ENCODE data around the gene GRIP1.

The GRIP1 gene, protein sequence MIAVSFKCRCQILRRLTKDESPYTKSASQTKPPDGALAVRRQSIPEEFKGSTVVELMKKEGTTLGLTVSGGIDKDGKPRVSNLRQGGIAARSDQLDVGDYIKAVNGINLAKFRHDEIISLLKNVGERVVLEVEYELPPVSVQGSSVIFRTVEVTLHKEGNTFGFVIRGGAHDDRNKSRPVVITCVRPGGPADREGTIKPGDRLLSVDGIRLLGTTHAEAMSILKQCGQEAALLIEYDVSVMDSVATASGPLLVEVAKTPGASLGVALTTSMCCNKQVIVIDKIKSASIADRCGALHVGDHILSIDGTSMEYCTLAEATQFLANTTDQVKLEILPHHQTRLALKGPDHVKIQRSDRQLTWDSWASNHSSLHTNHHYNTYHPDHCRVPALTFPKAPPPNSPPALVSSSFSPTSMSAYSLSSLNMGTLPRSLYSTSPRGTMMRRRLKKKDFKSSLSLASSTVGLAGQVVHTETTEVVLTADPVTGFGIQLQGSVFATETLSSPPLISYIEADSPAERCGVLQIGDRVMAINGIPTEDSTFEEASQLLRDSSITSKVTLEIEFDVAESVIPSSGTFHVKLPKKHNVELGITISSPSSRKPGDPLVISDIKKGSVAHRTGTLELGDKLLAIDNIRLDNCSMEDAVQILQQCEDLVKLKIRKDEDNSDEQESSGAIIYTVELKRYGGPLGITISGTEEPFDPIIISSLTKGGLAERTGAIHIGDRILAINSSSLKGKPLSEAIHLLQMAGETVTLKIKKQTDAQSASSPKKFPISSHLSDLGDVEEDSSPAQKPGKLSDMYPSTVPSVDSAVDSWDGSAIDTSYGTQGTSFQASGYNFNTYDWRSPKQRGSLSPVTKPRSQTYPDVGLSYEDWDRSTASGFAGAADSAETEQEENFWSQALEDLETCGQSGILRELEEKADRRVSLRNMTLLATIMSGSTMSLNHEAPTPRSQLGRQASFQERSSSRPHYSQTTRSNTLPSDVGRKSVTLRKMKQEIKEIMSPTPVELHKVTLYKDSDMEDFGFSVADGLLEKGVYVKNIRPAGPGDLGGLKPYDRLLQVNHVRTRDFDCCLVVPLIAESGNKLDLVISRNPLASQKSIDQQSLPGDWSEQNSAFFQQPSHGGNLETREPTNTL

DNA sequence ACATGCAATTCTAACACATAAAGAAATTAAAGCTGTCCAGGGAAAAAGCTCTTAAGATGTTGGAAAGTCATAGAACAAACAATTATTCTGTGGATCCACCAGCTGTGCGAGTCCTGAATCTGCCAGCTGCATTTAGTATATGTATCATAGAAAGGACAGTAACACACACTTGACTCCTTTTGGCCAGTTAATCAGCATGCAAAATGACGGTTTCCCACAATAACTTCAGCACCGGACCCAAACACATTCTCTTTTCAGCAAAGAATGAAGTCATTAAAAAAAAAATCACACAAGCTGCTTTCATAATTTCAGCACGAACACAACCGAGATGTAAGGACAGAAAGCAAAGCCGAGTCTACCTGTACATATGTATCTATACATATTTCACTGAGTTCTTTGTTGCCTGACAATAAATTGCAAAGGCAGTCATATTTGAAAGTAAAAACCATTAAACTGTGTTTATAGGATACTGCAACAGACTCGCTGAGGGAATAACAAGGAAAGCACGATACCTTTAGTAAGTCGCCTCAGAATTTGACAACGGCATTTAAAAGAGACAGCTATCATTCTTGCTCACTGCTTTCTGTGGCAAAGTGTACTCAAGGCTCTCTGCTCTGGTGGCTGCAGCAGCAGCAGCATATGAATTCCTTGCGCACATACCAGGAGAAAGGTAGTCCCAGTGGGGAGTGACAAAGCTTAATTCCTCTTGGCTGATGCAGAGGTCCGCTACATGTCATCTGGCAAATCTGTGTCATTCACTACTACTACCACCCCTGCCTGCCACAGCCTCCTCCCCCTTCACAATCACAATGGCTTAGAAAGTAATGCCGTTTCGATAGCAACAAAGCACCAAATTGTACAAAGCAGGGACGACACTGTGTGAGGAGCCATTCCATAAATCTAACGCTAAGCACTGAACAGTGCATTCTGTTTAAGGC is at the start of gene GRIP1:
TSS of gene GRIP1 (minus strand) at position 739 of the 938 bp plus-strand sequence. CDS start at position 567, 172 bp downstream.
- DNase-seq = no peak

DNA sequence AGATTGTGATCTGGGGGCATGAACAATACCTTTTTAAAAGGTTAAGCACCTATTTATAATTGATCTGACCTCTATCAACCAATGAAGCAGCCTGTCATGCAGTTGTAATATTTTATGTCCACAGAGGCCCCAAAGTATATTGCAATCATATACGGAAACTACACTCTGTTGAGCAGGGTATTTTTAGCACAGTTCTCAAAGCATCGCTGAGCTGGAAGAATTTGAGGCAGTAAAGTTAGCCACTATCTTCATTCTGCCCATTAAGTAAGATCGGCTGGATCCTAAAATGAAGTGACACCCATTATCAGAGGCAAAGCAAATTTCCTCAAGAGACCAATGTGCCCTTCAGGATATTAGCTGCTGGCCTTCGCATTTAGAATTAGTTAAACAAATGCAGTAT is 47.7 kb upstream of the GRIP1 start:
- DNase-seq = no peak

DNA sequence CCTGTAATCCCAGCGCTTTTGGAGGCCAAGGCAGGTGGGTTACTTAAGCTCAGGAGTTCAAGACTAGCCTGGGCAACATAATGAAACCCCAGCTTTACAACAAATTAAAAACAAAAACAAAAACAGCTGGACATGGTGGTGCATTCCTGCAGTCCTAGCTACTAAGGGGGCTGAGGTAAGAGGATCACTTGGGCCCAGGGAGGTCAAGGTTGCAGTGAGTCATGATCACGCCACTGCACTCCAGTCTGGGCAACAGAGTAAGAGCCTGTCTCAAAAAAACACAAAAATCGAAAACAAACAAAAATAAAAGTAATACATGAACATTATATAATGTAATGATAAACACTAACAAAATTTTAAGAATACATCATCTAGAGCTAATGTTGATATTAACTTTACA is 46.2 kb upstream of the GRIP1 start:
- DNase-seq = no peak

DNA sequence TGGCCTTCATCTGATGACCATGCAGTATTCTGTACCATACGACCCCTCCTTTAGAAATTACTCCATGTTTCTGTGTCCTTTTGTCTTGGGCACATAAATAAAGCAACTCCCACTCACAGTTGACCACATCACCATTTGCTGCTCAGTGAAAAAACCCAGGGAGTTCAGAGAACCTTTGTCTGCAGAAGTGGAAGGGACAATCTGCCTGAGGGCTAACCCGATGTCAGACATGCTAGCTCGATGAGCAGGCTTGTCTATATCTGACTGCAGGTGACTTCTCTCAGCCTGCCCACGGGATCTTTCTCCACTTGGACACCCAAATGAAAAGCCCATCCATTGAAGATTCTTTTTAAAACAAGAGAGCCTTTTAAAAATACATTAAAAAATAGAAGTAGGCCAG is 45.7 kb upstream of the GRIP1 start:
- DNase-seq = no peak

DNA sequence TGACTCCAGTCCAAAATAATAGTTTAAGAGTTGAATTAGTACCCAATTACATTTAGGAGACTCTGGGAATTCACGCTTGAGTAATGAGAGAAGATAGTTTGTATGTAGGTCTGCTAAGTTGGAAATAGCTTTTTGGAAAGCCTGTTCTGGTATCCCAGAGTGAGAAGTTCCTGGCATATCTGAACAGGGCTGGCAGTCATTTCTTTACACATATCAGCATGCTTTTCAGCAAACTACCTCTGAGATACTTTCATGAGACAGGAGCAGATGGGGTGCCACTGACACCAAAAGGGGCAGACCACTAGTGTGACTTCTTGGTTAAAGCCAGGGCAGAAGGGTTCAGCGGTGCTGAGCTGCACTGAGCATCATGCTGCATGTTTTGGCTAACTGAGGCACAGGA is 45.1 kb upstream of the GRIP1 start:
- no peak for DNase-seq

DNA sequence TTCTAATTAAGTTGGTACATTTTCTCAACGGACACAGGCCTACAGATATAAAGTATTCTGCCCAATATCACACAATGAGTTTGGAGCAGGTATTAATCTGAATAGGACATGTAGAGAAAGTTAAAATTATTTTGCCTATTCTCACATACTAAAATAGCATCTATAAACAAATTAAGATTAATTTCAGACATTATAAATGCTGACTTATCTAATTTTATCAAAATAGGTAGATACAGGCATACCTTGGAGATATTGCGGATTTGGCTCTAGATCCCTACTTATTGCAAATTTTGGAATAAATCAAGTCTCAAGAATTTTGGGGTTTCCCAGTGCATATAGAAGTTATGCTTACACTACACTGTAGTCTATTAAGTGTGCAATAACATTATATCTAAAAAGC is 41.0 kb upstream of the GRIP1 start:
- no peak for DNase-seq

DNA sequence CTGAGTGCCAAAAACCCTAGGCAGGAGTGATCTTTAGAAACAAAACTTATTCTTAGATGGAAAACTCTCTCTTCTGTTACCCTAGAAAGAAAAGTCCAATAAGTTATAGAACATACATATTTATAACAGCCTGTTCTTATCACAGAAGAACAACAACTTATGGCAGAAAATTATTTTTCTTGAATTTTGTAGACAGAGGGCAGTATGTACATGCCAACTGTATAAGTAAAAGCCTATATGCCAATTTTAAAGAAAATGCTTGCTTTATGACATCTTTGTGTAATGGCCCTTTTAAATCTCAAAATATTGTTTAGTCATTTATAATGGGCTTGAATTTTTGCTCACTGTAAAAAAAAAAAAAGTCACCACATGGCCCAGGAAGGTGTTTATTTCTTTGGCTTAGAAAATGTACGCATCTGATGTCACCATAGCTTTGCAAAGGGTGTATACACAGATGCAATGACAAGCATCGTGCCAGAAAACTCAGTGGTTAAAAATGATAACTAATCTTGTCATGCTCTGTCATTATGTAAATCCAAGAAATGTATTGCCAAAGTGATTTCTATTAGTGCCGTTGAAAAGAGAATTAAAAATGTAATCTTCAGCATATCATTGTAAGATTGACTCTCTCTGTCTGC is 38.3 kb upstream of the GRIP1 start:
- DNase-seq = no peak

DNA sequence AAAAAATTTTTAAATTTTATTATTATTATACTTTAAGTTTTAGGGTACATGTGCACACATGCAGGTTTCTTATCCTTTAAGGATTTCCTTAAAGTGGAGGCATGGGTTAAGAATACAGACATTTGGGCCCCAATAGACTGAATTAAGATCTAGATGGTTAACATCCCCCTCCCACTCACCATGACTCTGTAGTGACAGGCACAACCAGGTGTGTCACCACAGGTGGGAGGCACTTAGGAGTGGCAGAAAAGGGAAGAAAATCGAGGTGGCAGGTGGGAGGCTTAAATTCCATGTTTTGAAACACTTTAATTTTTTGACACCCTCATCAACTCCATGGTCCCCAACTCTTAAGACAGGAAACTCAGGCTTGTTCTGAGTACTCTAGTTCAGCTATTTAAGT is 37.6 kb upstream of the GRIP1 start:
- DNase-seq = no peak

DNA sequence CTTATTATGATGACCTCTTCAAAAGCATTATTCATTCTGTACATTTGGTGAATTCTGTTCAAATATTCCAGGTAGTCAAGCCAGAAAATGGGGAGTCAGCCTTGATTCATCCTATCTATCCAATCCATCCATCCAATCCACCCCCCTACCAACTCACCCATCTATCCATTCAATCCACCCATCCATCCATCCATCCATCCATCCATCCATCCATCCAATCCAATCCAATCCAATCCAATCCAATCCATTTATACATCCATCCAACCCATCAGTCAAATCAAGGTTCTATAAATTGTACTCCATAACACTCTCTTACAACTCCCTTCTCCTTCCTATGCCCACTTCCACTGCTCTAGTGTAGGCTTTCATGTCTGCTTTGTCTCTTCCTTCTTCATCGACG is 35.8 kb upstream of the GRIP1 start:
- no peak for DNase-seq

DNA sequence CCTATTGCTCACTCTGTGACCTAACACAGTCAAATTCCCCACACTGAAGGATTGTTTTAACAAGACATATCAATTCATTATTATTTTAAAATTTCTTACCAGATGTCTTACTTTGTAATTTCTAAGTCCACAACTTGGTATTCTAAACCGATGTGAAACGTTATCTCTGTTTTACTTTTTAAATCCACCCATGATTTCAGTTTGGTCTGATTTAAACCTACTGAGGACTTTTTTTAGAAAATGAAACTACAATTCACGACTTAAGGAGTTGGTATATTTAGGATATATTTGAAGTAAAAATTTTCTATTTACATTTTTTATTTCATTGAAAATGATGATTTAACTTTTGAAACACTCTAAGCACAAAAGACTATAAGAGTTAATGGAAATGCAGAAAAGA is 35.1 kb upstream of the GRIP1 start:
- no peak for DNase-seq

DNA sequence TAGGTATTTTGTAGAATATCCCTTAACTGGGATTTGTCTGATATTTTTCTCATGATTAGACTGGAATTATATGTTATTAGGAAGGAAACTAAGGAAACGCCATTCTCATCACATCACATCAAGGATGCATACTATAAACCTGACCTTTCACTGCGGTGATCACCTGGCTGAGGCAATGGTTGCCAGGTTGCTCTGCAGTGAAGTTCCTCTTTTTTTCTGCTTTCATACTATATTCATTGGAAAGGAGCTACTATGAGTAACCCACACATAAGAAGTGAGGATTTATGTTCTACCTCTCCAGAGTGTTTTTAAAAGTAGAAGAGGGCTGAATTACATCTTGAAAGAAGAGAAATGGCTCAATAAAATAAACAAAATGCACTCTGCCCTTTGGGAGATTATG is 31.0 kb upstream of the GRIP1 start:
- no peak for DNase-seq

DNA sequence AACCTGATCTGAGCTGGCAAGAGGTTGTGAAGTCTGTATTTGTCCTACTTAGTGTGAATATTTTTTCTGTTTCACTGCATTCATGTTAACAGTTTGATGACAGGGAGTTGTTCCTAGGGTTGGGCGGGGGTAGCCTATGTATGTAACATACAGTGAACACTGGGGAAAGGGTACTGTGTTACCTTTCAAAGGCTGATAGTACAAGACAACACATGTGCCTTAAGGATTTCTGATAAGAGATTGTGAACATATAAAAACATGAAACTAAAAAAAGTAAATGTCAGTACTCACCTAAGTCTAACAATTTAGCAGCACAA is 30.5 kb upstream of the GRIP1 start:
- DNase-seq = no peak

DNA sequence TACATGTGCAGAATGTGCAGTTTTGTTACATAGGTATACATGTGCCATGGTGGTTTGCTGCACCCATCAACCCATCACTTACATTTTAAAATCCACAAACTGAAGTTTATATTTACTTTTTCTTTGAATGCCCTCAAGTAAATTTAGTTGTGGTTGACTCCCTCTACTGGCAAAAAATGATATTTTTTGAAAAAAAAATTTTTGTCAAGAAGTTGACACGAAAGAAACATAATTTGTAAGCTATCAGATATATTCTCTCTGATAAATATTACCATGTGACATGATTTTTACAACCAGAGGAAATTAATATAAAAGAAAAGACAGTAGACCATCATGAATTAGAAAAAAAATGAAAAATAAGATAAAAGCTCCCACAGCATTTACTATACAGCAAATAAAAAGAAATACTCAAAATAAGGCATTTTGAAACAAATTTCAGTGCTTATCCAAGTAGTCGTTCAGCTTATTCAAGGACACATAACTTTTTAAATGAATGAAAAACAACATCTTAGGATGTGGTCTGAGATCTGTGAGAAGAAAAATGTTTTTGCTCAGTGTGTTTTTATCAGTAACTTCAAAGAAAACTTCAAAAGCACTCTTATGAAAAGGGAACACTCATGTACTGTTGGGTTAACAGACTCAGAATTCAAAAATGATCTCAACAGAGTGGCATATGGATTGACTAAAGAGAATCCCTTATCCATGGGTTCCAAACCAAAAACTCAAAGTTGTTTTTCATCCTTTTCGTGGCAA is 30.0 kb upstream of the GRIP1 start:
- DNase-seq = no peak

DNA sequence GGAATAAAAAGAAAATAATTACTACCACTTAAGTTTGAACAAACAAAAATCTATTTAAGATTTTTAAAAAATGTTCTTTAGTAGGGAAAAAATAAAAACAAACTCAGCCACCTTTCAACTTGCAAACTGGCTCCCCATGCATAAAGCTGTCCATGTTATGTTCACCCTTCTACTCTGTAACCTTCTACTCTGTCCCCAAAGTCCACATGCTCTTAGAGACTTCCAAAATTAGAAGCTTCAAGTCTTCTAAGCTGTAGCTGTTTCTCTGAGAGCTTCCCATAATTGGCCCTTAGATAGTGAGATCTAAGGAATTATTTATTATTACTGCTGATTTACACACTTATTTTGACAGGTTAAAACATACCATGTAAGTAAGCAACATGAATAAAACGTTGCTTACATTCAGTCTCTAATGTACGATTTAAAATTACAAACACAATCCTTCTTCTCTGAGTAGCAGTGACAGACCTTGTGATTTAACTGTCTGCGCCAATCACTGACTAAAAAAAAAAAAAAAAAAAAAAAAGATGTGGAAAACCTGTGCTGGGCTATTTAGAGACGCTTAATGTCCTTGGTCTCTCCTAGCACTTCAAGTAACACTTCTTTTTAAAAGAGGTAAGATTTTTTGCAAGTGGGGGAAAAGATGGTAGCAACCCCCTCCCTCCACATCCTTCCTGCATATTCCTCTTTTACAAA is 28.3 kb upstream of the GRIP1 start:
- no peak for DNase-seq

DNA sequence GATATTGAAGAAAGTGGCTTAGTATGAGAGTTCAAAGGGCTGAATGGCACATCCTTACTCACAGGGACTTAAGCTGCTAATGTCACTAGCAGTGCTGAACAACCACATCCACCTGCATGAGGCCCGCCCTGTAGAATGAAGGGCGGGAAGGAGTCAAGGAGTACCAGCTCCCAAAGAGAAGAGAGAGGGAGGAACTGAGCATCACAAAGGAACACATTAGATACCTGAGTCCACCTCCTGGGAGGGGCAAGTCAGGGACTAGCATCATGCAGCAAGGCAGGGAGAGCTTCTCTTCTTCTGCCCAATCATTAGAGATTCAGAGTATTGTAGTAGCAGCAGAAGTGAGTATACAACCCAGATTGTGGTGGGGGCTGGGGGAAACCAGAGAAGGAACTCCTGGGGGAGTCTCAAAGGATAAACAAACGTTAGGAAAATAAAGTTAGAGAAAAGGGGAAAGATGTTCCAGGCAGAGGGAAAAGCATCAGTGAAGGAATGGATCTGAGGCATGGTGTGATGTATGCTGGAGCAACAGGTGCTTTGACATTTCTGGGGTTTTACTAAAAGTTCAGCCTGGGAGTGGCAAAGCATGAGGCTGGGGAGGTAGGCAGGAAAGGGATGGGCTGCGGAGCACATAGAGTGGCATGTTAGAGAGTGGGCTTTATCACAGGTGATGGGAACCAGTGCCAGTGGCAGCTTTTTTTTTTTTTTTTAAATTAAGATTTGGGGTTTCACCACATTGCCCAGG is 21.0 kb upstream of the GRIP1 start:
- DNase-seq = no peak

DNA sequence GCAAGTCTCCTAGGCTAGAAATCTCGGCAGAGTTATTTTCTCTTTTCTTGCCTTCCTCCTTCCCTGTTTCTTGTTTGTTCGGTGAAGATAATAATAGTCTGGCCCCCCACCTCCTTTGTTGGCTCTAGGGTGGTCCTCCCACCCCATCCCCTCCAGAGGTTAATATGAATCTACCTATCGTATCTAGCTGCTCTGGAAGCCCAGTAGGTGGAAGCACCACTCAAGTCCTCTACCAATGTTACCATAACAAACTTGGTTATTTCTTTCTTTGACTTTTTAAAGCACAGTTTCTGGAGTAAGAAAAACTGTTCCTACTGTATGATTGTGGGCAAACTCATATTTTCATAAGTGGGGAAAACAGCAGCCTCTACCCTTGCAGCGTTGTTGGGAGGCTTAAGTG is 19.7 kb upstream of the GRIP1 start:
- no peak for DNase-seq

DNA sequence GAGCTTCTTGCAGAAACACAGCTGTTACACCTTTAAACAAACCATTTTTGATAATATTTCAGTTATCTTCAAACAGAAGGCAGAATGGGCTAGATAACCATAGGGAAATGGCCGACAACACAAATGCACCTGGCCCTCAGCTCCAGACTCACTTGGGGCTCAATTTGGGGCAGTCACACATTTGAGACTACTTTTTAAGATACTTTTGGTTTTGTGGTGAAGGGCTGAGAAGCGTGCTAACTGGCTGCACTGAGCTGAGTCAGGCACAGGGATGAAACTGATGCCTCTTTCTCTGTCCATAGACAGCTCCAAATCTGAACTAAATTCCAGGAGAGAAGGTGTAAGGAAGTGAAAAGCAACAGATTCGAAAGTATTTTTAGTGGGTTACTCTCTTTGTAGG is 18.5 kb upstream of the GRIP1 start:
- no peak for DNase-seq

DNA sequence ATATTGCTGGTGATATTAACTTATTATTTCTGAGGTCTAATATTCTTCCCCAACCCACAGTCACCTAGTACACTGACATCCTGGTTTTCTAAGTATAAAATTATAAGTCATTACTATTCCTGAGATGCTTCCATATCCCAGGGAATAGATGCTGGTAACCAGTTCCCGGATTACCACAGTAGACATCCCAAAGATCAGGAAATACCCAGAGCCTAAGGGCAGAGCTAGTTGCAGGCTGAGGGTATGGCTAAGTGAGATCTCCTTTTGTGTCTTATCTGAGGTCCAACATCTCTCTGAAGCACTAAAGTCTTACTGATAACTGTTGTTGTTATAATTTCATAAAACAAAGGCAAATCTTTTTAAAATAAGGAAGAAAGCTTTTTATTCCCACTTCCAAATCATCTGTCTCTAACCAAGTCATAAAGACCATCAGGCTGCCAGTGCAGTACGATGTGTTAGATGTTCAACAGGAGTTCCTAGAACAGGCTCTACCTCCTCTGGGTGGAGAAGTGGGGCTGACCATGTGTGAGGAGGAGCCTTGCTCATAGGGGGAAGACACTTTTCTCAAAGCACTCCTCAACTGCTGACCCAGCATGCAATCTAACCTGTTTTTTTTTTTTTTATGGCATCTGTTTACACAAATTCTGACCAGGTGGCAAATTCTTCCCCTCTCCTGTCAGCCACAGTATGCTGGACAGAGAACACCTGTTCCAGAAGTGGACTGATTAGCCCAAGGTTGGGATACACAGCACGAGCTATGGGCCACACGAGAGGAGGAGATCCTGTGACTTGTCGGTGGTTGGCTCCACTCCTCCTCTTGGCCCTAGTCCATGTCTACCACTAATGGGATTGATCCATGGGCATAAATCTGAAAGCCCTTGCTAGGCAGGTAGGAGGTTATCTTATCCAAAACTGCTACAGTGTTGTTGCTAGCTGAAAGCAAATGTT is 16.1 kb upstream of the GRIP1 start:
- no peak for DNase-seq

All from activated CD4-positive, alpha-beta T cell treated with anti-CD3 and anti-CD28 coated beads for 1 hour (primary cell).